Keratinocyte (primary cell): ENCODE measurements around the gene ITSN1. TPM values are rescaled to one million over a fixed set of nuclear protein-coding genes. Genes with fewer than 3 reads are reported as not detected.

Source experiments
- DNase-seq: peaks from one replicate; pipeline ENCODE4 v3.0.0-alpha.2; 2011; ENCODE audit warnings: low read depth, missing footprints, low spot score
- FAIRE-seq: peaks from 2 replicates; lab custom pipeline; 2011; peaks lifted over from hg19 to GRCh38; lab: Jason Lieb, UNC
- H2AFZ ChIP-seq: 2 replicates; pipeline ENCODE4 v1.6.0; 2012; ENCODE audit warnings: low read length, control low read depth, inconsistent platforms; ENCODE audit not compliant: control insufficient read depth
- H3K27ac ChIP-seq: 2 replicates; pipeline ENCODE4 v1.5.1; 2011; ENCODE audit warnings: low read length; ENCODE audit not compliant: control insufficient read depth, insufficient read depth
- H3K27me3 ChIP-seq: 3 replicates; pipeline ENCODE4 v1.6.0; 2011; ENCODE audit warnings: low read length; ENCODE audit not compliant: control insufficient read depth, insufficient read depth; ENCODE audit errors: extremely low read depth
- H3K36me3 ChIP-seq, 2 experiments: 2 replicates in 1 of 2; 3 replicates in 1 of 2; pipeline ENCODE4 v1.5.1; 2011; ENCODE audit warnings: low read length in 2 of 2, mild to moderate bottlenecking in 1 of 2; ENCODE audit not compliant: control insufficient read depth in 2 of 2, insufficient read depth in 2 of 2; ENCODE audit errors: extremely low read depth in 1 of 2
- H3K4me1 ChIP-seq: 3 replicates; pipeline ENCODE4 v1.5.1; 2011; ENCODE audit warnings: low read length; ENCODE audit not compliant: control insufficient read depth, insufficient read depth; ENCODE audit errors: extremely low read depth
- H3K4me2 ChIP-seq: 3 replicates; pipeline ENCODE4 v1.6.0; 2011; ENCODE audit warnings: low read depth, low read length; ENCODE audit not compliant: control insufficient read depth, insufficient read depth; ENCODE audit errors: extremely low read depth
- H3K4me3 ChIP-seq, 3 experiments: fragments of 200-600 bp in 1 of 3; sonication (generic) in 1 of 3; 2 replicates in 2 of 3; 3 replicates in 1 of 3; pipeline ENCODE4 v1.5.1; 2011 to 2016; ENCODE audit warnings: low read length in 3 of 3, mild to moderate bottlenecking in 3 of 3, control low read depth in 2 of 3, inconsistent platforms in 1 of 3, low read depth in 1 of 3, mixed read lengths in 1 of 3, mixed run types in 1 of 3, moderate library complexity in 1 of 3; ENCODE audit not compliant: control insufficient read depth in 2 of 3, insufficient read depth in 2 of 3; ENCODE audit errors: extremely low read depth in 1 of 3
- H3K79me2 ChIP-seq: 2 replicates; pipeline ENCODE4 v1.6.0; 2012; ENCODE audit warnings: low read length; ENCODE audit not compliant: control insufficient read depth, insufficient read depth
- H3K9ac ChIP-seq: 3 replicates; pipeline ENCODE4 v1.6.0; 2011; ENCODE audit warnings: low read length; ENCODE audit not compliant: control insufficient read depth, insufficient read depth; ENCODE audit errors: extremely low read depth
- H3K9me1 ChIP-seq: 3 replicates; pipeline ENCODE4 v1.6.0; 2011; ENCODE audit warnings: low read length; ENCODE audit not compliant: control insufficient read depth, insufficient read depth; ENCODE audit errors: extremely low read depth
- H3K9me3 ChIP-seq: 2 replicates; pipeline ENCODE4 v1.5.1; 2012; ENCODE audit warnings: low read depth, low read length; ENCODE audit not compliant: control insufficient read depth
- H4K20me1 ChIP-seq: 3 replicates; pipeline ENCODE4 v1.6.0; 2011; ENCODE audit warnings: low read length; ENCODE audit not compliant: control insufficient read depth, insufficient read depth; ENCODE audit errors: extremely low read depth
- CTCF ChIP-seq, 3 experiments: IDR thresholded peaks in 1 of 3; conservative IDR thresholded peaks in 1 of 3; optimal IDR thresholded peaks in 1 of 3; 2 replicates in 2 of 3; 3 replicates in 1 of 3; pipeline versions ENCODE3 to v1.5.1; 2011; ENCODE audit warnings: low read length in 3 of 3, mild to moderate bottlenecking in 3 of 3, moderate library complexity in 2 of 3, control low read depth in 1 of 3, inconsistent platforms in 1 of 3; ENCODE audit not compliant: insufficient read depth in 2 of 3; ENCODE audit errors: extremely low read depth in 1 of 3
- EZH2 ChIP-seq: IDR thresholded peaks from one replicate; pipeline ENCODE4 v1.6.1; 2012; ENCODE audit warnings: inconsistent platforms, mild to moderate bottlenecking, low read length, moderate library complexity
- dilution Hi-C: fragments of 300-500 bp; cut with MboI; formaldehyde crosslinking; loops from one replicate; pipeline ENCODE4 v1.7.0; 2020; ENCODE audit warnings: low sequenced_read_pairs; ENCODE audit not compliant: extremely low pct_ligation_motif_present
- polyA plus RNA-seq, 5 experiments: library from polyadenylated mRNA; depleted of rRNA in 3 of 5; stranded (reverse) in 3 of 5; stranded (forward) in 1 of 5; unstranded in 1 of 5; fragments of >200 nt; gene quantifications; 1 replicate in 1 of 5; 2 replicates in 3 of 5; 3 replicates in 1 of 5; pipeline versions ENCODE4 v1.2.1 to v1.2.3, GENCODE V29; 2011 to 2012; ENCODE audit warnings: missing spikeins in 2 of 5, low read depth in 1 of 5, low replicate concordance in 1 of 5

Gene ITSN1
- polyA plus RNA-seq, 1 donor (not counting 4 experiments of a cell fraction or from before 2014, with no cell fraction given): 34.3 TPM

DNA sequence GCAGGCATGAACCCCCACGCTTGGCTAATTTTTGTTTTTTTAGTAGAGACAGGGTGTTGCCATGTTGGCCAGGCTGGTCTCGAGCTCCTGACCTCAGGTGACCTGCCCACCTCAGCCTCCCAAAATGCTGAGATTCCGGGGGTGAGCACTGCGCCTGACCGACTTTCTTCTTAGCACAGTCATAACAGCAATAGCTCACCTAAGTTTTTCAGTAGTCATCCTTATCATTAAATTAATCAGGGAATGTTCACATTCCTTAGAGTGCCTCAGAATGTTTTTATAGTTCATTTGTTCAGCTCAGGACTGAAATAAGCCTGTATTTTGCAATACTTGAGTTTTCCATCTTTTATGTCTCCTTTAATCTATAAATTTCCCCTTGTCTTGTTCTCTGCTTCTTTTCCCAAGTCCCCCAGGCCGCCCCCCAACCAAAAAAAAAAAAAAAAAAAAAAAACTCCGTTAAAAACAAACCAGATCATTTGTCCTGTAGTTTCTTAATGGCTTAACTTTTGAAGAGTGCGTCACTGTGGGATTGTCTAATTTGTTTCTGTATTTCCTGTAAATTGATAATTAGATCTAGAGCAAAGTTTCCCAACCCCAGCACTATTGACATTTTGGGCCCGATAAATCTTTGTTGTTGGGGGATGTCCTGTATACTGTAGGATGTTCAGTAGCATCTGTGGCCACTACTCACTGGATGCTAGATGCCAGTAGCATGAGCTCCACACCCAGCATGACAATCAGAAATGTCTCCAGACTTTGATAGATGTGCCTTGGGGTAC lies 120.7 kb downstream of the ITSN1 start:
- H4K20me1 ChIP-seq: no peaks in the 10 kb centered on the region
- H3K9me3 ChIP-seq: no peaks in the 10 kb centered on the region
- no peak overlapping the region for H3K27ac ChIP-seq
- peaks cover 0 to 8% of the 10 kb centered on the region in 2 experiments for H3K36me3 ChIP-seq
- dilution Hi-C loops: no loop called here
- H3K4me1 ChIP-seq: peaks cover 13% of the 10 kb centered on the region
- TF ChIP-seq CTCF (optimal IDR thresholded peaks at IDR 0.05 in 1 of 3, IDR thresholded peaks at IDR 0.05 in 1 of 3, conservative IDR thresholded peaks at IDR 0.05 in 1 of 3; ENCODE audit: extremely low read depth in 1 of 3, insufficient read depth in 2 of 3, low read length in 3 of 3) (no peak), EZH2 (no peak)
- H3K4me2 ChIP-seq: no peak overlapping the region
- no peak overlapping the region for H3K9ac ChIP-seq
- no peaks in the 10 kb centered on the region for H3K79me2 ChIP-seq
- no peak for DNase-seq
- no peak overlapping the region for H2AFZ ChIP-seq
- H3K27me3 ChIP-seq: no peaks in the 10 kb centered on the region
- no peak for FAIRE-seq
- no peak overlapping the region for H3K4me3 ChIP-seq
- no peaks in the 10 kb centered on the region for H3K9me1 ChIP-seq

DNA sequence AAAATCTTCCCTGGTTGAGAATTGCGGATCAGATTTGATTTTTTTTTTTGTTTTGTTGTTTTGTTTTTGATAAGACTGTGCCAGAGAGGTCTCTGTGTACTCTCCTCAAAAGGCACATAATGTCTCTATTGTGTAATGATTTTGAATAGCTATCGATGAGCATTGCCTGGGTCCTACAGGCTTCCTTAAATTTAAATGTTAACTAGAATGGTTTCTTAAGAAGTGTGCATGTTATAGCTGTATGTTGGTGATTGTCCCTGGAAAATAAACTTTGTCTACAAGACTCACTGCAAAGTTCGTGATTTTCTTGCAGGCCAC lies 121.2 kb downstream of the ITSN1 start:
- Histone ChIP-seq H3K27ac (no peak overlapping the region), H4K20me1 (no peaks in the 10 kb centered on the region), H3K4me2 (no peak overlapping the region), H2AFZ (no peak overlapping the region), H3K79me2 (no peaks in the 10 kb centered on the region), H3K36me3 (peaks cover 0 to 8% of the 10 kb centered on the region in 2 experiments), H3K9ac (no peak overlapping the region), H3K27me3 (no peaks in the 10 kb centered on the region), H3K9me3 (no peaks in the 10 kb centered on the region), H3K4me1 (peaks cover 13% of the 10 kb centered on the region), H3K4me3 (no peak overlapping the region), H3K9me1 (no peaks in the 10 kb centered on the region)
- FAIRE-seq (no peak), DNase-seq (no peak)
- no peak for TF ChIP-seq CTCF (optimal IDR thresholded peaks at IDR 0.05 in 1 of 3, IDR thresholded peaks at IDR 0.05 in 1 of 3, conservative IDR thresholded peaks at IDR 0.05 in 1 of 3; ENCODE audit: extremely low read depth in 1 of 3, insufficient read depth in 2 of 3, low read length in 3 of 3)
- no peak for TF ChIP-seq EZH2
- dilution Hi-C loops: no loop called here
